WTC11 (cell line): ENCODE measurements around the gene AGFG2.

Experiments used
- IRF2 ChIP-seq: sonication (generic); formaldehyde crosslinking; IDR thresholded peaks from 2 replicates; pipeline ENCODE4 v1.8.0; 2022; ENCODE audit warnings: low read depth, missing genetic modification reagents, borderline replicate concordance
- MXD4 ChIP-seq: fragments of 250-450 bp; sonication (Bioruptor Pico); IDR thresholded peaks from 2 replicates; pipeline ENCODE4 v1.8.0; 2021; ENCODE audit warnings: mild to moderate bottlenecking, moderate library complexity, borderline replicate concordance
- NFATC4 ChIP-seq: fragments of 250-450 bp; sonication (Bioruptor Pico); IDR thresholded peaks from 2 replicates; pipeline ENCODE4 v1.9.0; 2021; ENCODE audit warnings: mild to moderate bottlenecking
- PRDM15 ChIP-seq: sonication (generic); formaldehyde crosslinking; IDR thresholded peaks from 2 replicates; pipeline ENCODE4 v1.8.0; 2022; ENCODE audit warnings: missing genetic modification reagents
- SP1 ChIP-seq: sonication (generic); formaldehyde crosslinking; conservative IDR thresholded peaks from 2 replicates; pipeline ENCODE4 v1.8.1; 2022; ENCODE audit warnings: missing genetic modification reagents
- ZNF263 ChIP-seq: sonication (generic); formaldehyde crosslinking; IDR thresholded peaks from 2 replicates; pipeline ENCODE4 v1.8.1; 2022; ENCODE audit warnings: low read depth, mild to moderate bottlenecking, moderate library complexity, missing genetic modification reagents
- ZNF423 ChIP-seq: fragments of 250-450 bp; sonication (Bioruptor Pico); IDR thresholded peaks from 2 replicates; pipeline ENCODE4 v2.1.2; 2022; ENCODE audit warnings: mild to moderate bottlenecking, moderate library complexity
- ZNF532 ChIP-seq: fragments of 250-450 bp; sonication (Bioruptor Pico); IDR thresholded peaks from 2 replicates; pipeline ENCODE4 v1.9.0; 2021; ENCODE audit warnings: mild to moderate bottlenecking, borderline replicate concordance
- TF ChIP-seq, protein P1 (sequence below): sonication (generic); formaldehyde crosslinking; IDR thresholded peaks from 2 replicates; pipeline ENCODE4 v1.8.1; 2023; ENCODE audit warnings: mild to moderate bottlenecking, missing genetic modification reagents, moderate library complexity
- TF ChIP-seq, protein P2 (sequence below): fragments of 200-600 bp; IDR thresholded peaks from 2 replicates; pipeline ENCODE4 v1.8.0; 2022; ENCODE audit warnings: antibody characterized with exemption
- TF ChIP-seq, protein P3 (sequence below): sonication (generic); formaldehyde crosslinking; IDR thresholded peaks from 2 replicates; pipeline ENCODE4 v1.8.0; 2022; ENCODE audit warnings: mild to moderate bottlenecking, missing genetic modification reagents
- TF ChIP-seq, protein P4 (sequence below): sonication (generic); formaldehyde crosslinking; IDR thresholded peaks from 2 replicates; pipeline ENCODE4 v1.8.1; 2022; ENCODE audit warnings: low read depth, missing genetic modification reagents, borderline replicate concordance
- TF ChIP-seq, protein P5 (sequence below): sonication (generic); formaldehyde crosslinking; IDR thresholded peaks from 2 replicates; pipeline ENCODE4 v1.8.0; 2022; ENCODE audit warnings: mild to moderate bottlenecking, missing genetic modification reagents
- TF ChIP-seq, protein P6 (sequence below): sonication (generic); formaldehyde crosslinking; IDR thresholded peaks from 2 replicates; pipeline ENCODE4 v1.8.1; 2023; ENCODE audit warnings: mild to moderate bottlenecking, moderate library complexity, missing genetic modification reagents

DNA sequence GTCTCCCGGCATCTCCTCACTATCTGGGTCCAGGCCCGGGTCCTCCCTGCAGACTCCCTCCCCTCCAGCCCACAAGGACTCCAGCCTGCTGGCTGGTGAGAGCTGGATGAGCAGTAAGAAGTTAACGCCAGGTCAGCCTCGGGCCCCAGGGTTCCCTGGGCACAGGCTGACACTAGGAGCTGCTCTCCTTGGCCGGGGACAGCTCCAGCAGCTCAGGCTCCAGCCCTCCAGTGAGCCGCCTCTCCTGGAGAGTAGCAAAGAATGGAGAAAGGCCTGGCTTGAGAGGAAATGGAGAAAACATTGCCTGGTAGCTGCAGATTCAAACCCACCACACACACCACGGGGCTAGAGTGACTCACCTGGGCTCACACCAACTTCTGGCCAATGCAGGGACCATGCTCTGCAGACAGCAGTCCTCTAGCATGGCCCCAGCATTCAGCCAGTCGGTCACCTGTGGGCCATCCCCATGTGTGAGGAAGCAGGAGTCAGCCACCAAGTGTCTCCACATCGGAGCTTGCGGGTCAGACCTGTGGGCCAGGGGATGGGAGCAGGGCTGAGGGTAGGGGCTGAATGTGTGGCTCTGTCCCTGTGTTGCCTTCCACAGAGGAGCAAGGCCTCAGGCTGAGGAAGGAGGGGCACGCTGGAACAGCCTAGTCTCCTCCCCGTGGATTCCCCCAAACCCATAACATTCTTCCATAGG lies 28.2 kb downstream of the AGFG2 start:
- TF ChIP-seq, protein P1, sequence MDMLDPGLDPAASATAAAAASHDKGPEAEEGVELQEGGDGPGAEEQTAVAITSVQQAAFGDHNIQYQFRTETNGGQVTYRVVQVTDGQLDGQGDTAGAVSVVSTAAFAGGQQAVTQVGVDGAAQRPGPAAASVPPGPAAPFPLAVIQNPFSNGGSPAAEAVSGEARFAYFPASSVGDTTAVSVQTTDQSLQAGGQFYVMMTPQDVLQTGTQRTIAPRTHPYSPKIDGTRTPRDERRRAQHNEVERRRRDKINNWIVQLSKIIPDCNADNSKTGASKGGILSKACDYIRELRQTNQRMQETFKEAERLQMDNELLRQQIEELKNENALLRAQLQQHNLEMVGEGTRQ: no peak
- TF ChIP-seq, protein P2, sequence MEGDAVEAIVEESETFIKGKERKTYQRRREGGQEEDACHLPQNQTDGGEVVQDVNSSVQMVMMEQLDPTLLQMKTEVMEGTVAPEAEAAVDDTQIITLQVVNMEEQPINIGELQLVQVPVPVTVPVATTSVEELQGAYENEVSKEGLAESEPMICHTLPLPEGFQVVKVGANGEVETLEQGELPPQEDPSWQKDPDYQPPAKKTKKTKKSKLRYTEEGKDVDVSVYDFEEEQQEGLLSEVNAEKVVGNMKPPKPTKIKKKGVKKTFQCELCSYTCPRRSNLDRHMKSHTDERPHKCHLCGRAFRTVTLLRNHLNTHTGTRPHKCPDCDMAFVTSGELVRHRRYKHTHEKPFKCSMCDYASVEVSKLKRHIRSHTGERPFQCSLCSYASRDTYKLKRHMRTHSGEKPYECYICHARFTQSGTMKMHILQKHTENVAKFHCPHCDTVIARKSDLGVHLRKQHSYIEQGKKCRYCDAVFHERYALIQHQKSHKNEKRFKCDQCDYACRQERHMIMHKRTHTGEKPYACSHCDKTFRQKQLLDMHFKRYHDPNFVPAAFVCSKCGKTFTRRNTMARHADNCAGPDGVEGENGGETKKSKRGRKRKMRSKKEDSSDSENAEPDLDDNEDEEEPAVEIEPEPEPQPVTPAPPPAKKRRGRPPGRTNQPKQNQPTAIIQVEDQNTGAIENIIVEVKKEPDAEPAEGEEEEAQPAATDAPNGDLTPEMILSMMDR: no peak
- TF ChIP-seq ZNF263 (CRISPR knock-in tag) (no peak), ZNF423 (CRISPR knock-in tag) (no peak), PRDM15 (no peak), SP1 (CRISPR knock-in tag) (no peak), IRF2 (CRISPR knock-in tag) (no peak), ZNF532 (no peak), MXD4 (no peak), NFATC4 (no peak)
- TF ChIP-seq, protein P3, sequence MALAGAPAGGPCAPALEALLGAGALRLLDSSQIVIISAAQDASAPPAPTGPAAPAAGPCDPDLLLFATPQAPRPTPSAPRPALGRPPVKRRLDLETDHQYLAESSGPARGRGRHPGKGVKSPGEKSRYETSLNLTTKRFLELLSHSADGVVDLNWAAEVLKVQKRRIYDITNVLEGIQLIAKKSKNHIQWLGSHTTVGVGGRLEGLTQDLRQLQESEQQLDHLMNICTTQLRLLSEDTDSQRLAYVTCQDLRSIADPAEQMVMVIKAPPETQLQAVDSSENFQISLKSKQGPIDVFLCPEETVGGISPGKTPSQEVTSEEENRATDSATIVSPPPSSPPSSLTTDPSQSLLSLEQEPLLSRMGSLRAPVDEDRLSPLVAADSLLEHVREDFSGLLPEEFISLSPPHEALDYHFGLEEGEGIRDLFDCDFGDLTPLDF (CRISPR knock-in tag): no peak
- TF ChIP-seq, protein P4, sequence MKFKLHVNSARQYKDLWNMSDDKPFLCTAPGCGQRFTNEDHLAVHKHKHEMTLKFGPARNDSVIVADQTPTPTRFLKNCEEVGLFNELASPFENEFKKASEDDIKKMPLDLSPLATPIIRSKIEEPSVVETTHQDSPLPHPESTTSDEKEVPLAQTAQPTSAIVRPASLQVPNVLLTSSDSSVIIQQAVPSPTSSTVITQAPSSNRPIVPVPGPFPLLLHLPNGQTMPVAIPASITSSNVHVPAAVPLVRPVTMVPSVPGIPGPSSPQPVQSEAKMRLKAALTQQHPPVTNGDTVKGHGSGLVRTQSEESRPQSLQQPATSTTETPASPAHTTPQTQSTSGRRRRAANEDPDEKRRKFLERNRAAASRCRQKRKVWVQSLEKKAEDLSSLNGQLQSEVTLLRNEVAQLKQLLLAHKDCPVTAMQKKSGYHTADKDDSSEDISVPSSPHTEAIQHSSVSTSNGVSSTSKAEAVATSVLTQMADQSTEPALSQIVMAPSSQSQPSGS (CRISPR knock-in tag): no peak
- TF ChIP-seq, protein P5, sequence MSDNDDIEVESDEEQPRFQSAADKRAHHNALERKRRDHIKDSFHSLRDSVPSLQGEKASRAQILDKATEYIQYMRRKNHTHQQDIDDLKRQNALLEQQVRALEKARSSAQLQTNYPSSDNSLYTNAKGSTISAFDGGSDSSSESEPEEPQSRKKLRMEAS (CRISPR knock-in tag): no peak
- TF ChIP-seq, protein P6, sequence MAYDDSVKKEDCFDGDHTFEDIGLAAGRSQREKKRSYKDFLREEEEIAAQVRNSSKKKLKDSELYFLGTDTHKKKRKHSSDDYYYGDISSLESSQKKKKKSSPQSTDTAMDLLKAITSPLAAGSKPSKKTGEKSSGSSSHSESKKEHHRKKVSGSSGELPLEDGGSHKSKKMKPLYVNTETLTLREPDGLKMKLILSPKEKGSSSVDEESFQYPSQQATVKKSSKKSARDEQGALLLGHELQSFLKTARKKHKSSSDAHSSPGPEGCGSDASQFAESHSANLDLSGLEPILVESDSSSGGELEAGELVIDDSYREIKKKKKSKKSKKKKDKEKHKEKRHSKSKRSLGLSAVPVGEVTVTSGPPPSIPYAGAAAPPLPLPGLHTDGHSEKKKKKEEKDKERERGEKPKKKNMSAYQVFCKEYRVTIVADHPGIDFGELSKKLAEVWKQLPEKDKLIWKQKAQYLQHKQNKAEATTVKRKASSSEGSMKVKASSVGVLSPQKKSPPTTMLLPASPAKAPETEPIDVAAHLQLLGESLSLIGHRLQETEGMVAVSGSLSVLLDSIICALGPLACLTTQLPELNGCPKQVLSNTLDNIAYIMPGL (CRISPR knock-in tag): no peak
